ENCODE measurements around the gene RCOR2.
"Not testable (repeated sequence)": the region's sequence is repeated elsewhere in the genome, so short reads cannot be mapped to it uniquely, and the experiment has no call there.

Gene RCOR2

DNA sequence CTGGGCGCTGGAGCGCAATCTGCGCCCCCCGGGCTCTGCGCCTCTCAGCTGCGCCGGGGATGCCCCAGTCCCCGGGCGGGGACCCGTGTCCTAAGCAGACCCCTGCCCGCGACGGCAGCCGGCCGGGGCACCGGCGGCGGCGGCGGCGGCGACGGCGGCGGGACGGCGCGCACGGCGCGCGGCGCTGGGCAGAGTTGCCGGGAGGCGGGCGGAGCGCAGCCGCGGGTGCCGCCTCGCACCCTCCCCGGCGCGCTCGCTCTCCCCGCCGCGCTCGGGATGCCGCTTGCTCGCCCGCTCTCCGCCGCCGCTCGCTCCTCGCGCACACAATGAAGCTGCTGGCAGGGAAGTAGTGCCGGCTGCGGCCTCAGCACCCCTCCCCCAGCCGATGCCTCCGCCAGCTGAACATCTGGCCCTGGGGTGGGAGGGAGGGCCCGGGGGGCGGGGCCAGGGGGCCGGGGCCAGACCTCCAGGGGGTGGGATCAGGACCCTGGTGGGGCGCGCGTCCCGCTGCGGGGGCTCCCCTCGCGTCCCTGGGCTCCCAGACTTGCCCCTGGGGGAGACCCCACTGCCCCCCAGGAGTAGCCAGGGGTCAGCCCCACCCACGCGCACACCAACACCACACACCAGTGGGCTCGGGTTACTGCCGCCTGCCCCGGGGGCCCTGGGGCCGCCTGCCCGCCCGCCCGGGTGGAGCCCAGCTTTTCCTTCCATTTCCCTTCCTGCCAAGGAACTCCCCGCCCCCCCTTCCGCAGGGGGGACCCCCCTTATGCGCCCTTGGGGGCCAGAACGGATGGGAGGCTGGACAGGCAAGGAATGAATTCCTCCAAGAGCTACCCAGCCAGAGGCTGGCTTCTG lies at the start of gene RCOR2:
TSS of gene RCOR2 (minus strand) at position 328 of the 855 bp plus-strand sequence. CDS start 708 bp downstream, outside the sequence.
- in situ Hi-C loops (cut with HindIII; ENCODE audit: low sequenced_read_pairs): no loop called here

DNA sequence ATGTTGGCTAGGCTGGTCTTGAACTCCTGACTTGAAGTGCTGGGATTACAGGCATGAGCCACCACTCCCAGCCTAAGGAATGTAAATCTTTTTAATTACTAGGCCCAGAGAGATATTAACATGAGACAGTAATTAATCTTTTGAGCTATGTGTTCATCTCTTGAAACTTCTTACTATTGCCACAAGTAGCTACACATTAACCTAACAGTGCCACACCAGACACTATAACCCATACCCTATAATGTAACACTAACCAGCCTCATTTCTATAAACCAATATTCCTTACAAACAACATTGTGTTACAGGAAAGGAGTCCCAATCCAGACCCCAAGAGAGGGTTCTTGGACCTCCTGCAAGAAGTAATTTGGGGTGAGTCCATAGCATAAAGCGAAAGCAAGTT lies 49.5 kb upstream of the RCOR2 start:
- in situ Hi-C loops (cut with HindIII; ENCODE audit: low sequenced_read_pairs): no loop called here

DNA sequence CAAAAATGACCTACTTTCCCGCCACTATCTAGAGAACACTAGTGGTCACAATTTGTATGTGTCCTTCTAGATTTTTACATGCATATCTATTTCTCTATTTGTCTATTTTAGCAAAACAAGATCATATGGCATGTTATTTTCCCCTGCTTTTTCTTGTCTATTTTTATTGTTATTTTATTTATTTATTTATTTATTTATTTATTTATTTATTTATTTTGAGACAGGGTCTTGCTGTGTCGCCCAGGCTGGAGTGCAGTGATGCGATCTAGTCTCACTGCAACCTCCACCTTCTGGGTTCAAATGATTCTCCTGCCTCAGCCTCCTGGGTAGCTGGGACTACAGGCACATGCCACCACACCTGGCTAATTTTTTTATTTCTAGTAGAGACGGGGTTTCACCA lies 46.9 kb upstream of the RCOR2 start:
- in situ Hi-C loops (cut with HindIII; ENCODE audit: low sequenced_read_pairs): not testable (repeated sequence)

DNA sequence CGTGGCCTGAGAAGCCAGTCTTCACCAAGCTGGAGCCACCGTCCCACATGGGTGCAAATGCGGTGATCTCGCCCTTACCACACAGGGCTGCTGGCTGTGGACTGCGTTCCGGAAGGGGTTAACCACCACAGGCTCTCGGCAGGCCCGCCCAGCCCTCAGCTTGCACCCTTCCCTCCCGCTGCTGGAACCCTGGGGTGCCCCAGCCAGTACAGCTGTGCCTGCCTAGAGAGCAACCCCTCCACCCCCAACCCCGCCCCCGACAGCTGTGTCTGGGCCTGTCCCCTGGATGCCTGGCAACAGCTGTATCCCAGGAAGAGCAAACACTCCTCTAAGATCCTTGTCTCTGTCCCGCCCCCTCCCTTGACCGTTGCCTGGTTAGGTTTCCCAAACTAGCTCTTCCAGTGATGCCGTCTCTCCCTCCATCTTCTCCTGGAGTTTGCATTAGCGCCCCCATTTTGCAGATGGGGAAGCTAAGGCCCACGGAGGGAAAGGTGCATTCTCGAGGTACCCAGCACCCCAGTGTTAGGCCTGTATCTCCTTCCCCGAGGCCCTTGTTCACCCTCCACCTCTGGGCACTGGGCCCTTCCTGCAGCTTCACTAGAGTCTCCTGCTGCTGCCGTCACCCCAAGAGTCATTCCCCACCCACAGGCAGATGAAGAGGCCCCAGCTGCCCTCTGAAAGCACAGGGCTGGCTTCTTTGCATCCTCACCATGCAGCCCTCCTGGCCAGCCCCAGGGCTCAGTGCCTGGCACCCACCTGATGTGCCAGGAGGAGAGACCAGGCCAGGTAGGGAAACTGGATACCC lies 44.8 kb upstream of the RCOR2 start:
- in situ Hi-C loops (cut with HindIII; ENCODE audit: low sequenced_read_pairs): no loop called here

GRCh38 chr11:63958008-63958407 lies 41.0 kb upstream of the RCOR2 start:
- in situ Hi-C loops (cut with HindIII; ENCODE audit: low sequenced_read_pairs): no loop called here

DNA sequence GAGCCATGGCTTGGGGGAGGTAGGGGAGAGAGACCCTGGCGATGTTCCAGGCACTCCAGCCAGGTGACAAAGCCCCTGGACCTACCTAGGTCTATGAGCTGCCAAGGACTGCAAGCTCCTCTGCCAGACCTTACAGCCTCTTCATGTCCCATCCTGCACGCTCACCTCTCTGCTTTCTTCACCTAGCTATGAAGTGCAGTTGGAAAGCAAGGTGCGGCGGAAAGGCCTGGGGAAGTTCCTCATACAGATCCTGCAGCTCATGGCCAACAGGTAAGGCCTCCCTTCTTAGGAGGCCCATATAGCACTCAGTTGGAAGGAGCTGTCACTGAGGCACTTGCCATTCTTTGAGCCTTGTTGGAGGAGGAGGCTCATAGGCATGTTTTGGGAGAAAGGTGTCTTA lies 35.6 kb upstream of the RCOR2 start:
- in situ Hi-C loops (cut with HindIII; ENCODE audit: low sequenced_read_pairs): loop anchor here (5.0 kb wide), 2 partner anchors 55 to 65 kb away; no protein-coding TSS in a partner anchor

DNA sequence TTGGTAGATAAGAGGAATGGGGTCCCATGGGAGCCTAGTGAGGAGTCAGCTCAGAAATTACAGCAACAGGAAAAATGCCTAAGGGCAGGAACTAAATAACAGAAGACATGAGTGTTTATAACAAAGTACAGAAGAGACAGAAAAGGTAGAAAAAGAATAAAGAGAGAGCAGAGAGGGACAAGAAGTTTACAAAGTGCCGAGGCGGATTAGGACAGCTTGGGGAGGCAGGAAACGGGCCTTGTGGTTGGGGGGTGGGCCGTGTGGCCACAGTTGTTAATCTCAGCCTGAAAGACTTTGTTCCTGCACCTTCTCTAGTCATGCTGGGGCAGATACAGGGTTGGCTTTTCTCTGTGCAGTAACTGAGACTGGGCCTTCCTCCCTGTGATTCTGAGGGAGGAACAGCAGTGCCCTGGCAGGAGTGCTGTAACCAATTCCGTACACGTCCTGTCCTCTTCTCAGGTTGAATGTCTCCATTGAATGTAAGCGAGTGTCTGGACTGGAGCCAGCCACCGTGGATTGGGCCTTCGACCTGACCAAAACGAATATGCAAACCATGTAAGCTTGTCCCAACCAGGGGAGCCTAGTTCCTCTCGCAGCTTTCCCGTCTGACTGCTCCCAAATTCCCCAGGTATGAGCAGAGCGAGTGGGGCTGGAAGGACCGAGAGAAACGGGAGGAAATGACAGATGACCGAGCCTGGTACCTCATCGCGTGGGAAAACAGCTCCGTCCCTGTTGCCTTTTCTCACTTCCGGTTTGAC lies 35.0 kb upstream of the RCOR2 start:
- in situ Hi-C loops (cut with HindIII; ENCODE audit: low sequenced_read_pairs): loop anchor here (5.0 kb wide), 2 partner anchors 55 to 65 kb away; no protein-coding TSS in a partner anchor

- in situ Hi-C loops (cut with HindIII; ENCODE audit: low sequenced_read_pairs): no loop called here
Measured at GRCh38 chr11:63945477-63946163, 28.7 kb upstream of the RCOR2 start.

GRCh38 chr11:63944987-63945386 lies 28.0 kb upstream of the RCOR2 start:
- in situ Hi-C loops (cut with HindIII; ENCODE audit: low sequenced_read_pairs): no loop called here

DNA sequence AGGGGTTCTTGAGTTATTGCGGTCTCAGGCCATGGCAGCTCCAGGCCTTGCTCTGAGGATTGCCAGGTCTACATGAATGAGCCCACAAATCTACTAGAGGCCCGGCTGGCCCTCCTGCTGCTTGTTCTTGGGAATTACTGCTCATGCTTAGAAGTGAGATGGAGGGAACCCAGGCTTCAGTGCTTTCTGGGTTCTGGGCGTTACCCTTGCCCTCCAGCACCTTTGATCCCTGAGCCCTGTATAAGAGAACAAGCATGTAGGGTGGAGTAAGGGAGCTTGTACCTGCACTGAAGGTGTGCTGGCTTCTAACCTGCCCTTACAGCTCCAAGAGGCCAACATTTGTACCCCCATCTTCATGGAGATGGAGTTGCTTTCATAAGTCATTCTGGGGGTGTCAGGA lies 25.8 kb upstream of the RCOR2 start:
- in situ Hi-C loops (cut with HindIII; ENCODE audit: low sequenced_read_pairs): no loop called here

DNA sequence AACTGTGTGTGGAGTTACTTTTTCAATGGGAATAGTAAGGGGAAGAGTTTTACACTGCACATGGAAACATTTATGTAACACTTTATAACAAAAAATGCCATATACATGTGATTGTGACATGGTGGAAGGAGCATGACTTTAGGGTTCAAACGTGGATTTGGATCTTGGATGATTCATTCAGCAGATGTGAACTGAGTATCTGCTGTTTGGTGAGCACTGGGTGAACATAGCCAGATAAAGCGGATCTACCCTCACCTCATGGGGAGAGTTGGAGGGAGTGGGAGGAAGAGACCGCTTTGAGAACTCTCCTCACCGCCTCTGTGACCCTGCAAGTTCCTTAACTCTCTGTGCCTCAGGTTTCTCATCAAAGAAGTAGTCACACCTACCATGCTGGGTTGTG lies 24.9 kb upstream of the RCOR2 start:
- in situ Hi-C loops (cut with HindIII; ENCODE audit: low sequenced_read_pairs): no loop called here

GRCh38 chr11:63940786-63941185 lies 23.8 kb upstream of the RCOR2 start:
- in situ Hi-C loops (cut with HindIII; ENCODE audit: low sequenced_read_pairs): no loop called here

DNA sequence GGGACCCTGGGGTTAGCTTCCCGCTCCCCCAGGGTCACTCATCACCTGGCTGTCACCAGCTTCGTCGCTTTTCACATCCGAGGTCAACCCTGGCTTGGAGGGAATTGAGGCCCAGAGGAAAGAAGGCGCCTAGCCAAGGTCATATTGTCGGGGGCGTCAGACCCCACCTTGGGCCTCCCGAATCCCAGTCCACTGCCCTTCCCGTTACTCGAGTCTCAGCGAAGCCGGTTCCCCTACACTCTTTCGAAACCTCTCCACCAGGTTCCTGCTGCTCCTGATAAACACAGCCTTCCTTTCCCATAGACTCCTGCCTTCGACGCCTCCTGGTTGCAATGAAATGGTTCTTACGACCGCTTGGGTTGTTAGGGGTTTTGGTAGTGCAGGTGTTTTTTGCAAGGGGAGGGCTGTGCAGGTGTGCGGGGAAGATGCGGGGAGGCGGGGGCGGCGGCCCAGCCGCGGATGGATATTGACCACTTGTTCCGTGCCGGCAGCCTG lies 22.5 kb upstream of the RCOR2 start:
- in situ Hi-C loops (cut with HindIII; ENCODE audit: low sequenced_read_pairs): loop anchor here (10.0 kb wide), 1 partner anchor 125 kb away; the partner anchor contains the start of gene SPINDOC

DNA sequence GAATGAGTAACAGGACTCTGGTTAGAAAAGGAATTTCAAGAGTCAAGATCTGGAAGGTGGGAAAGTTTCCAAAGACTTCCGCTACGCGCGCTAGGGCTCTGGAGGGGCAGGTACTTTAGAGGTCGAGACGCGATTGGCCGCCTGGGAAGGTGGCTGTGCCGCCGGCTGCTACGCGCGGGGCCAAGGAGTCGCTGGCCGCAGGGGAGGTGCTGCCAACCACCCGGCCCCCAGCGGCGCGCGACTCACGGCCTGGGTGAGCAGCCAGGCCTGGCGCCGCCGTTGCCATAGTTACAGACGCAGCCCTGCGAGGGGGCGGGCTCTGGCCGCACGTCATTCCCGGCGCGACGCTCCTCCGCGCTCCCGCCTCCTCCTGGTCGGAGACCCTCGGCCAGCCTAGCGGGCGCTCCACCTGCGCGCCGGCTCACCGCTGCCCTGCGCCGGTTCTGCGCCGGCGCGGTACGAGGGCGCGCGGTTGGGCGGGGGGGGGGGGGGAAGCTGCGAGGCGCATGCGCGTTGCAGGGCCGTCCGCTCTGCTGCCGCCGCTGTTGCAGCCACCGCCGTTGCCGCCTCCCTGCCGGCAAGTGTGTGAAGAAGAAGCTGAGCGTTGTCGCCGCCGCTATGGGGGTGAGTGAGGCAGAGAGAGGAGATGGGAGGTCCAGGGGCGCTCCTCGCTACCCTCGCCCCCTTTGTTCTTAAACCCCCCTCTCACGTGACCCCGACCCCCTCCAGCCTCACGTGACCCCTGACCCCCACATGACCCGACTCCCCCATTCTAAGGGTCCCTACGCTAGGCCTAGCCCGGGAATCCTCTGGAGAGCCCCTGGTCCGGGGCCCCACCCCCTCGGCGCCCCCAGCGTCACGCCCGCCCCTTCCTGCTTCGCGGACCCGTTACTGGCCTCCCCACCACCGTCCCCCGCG lies 21.8 kb upstream of the RCOR2 start, which contains the start of gene NAA40:
TSS of gene NAA40 (plus strand) at position 524 of the 918 bp plus-strand sequence. CDS start at position 619, 95 bp downstream.
- in situ Hi-C loops (cut with HindIII; ENCODE audit: low sequenced_read_pairs): loop anchor here (10.0 kb wide), 1 partner anchor 124 kb away; the partner anchor contains the start of gene SPINDOC

DNA sequence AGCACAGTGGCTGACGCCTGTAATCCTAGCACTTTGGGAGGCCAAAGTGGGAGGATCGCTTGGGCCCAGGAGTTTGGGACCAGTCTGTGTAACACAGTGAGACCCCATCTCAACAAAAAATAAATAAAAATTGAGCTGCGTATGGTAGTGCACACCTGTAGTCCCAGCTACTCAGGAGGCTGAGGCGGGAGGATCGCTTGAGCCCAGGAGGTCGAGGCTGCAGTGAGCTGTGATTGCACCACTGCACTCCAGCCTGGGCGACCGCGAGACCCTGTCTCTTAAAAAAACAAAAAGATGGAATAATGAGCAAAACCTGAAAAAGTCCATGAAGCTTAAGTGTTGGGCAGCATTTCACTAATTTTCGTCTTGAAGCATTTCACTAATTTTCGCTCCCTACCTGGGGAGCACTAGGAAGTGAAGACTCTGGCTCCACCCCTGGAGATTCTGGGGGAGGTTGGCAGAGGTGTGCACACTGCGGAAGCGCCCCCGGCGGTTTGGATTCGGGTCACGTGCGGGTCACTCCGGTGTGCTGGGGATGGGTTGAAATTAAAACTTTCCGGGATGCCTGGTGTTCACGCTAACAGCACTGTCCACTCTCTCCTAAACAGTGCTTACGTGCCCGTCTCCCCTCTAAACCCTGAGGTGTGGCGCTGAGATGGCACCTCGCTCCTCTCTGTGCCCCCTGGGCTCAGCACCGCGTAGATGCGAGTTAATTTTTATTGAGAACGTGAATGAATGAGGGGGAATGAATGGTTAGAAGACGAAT lies 20.9 kb upstream of the RCOR2 start:
- in situ Hi-C loops (cut with HindIII; ENCODE audit: low sequenced_read_pairs): loop anchor here (10.0 kb wide), 1 partner anchor 123 kb away; the partner anchor contains the start of gene SPINDOC

DNA sequence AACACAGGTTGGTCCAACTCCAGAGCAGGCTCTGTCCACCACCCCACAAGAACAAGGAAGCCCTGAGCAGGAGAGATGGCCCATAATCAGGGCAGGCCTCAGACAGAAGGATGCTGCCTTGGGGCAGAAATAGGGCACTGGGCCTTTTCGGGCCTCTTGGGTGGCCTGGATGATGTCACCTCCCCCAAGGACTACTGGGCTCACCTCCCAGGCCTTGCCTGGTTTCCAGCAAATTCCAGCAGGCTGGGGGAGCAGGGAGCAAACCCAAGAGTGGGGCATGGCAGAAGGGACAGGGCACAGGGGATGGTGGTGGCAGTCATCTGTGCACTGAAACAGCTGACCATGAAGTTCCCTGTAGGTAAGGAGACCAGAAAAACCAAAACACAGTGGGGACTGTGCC lies 16.5 kb upstream of the RCOR2 start:
- in situ Hi-C loops (cut with HindIII; ENCODE audit: low sequenced_read_pairs): loop anchor here (5.0 to 10.0 kb wide), 2 partner anchors 96 to 119 kb away; partner anchors contain the start of genes MARK2 and SPINDOC

DNA sequence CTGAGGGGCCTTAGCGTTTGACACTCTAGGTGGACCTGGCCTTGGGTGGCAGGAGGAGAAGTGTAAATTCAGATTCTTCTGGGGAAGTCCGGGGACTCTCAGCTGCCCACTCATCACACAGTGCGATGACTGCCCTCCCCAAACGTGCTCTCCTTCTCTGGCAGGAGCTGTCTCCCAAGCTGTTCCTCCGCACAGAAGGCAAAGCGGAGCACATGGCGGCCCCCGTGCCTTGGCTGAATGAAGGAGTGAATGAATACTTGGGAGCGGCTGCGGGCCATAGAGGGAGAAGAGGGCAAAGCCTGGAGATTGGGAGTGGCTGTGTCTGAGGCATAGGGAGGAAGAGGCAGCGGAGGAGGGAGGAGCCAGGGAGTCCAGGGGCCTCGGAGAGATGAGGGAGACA lies 14.9 kb upstream of the RCOR2 start:
- in situ Hi-C loops (cut with HindIII; ENCODE audit: low sequenced_read_pairs): loop anchor here (5.0 to 10.0 kb wide), 2 partner anchors 95 to 117 kb away; partner anchors contain the start of genes MARK2 and SPINDOC

- in situ Hi-C loops (cut with HindIII; ENCODE audit: low sequenced_read_pairs): loop anchor here (5.0 to 10.0 kb wide), 2 partner anchors 94 to 116 kb away; partner anchors contain the start of genes MARK2 and SPINDOC
Measured at GRCh38 chr11:63931045-63931444, 14.1 kb upstream of the RCOR2 start.
